Activated CD4-positive, alpha-beta T cell treated with anti-CD3 and anti-CD28 coated beads, Interleukin-2, amount 50 U/mL, for 1 hour (primary cell): ENCODE results near the gene TNKS1BP1.
"Not testable (repeated sequence)": the region's sequence is repeated elsewhere in the genome, so short reads cannot be mapped to it uniquely, and the experiment has no call there.

Experiments
- DNase-seq: peaks from one replicate; pipeline ENCODE4 v3.0.0-alpha.2; 2020

TNKS1BP1 gene

DNA sequence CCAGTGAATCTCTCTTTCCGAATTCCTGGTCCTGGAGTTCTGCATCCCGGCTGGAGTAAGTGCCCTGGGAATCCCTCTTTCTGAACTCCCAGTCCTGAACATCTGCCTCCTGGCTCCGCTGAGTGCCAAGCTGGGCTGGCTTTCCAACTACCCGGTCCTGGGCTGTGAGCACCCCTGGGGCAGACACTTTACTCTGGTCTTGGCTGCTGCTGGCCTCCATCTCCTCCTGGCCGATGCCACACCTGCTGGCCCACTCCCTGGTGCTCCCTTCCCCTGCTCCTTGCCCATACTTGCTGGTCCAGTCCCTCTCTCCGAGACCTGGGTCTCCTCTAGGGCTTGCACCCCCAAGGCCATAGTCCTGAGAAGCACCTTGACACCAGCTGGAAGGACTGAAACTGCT is 14.7 kb downstream of the TNKS1BP1 start:
- DNase-seq, result no peak

DNA sequence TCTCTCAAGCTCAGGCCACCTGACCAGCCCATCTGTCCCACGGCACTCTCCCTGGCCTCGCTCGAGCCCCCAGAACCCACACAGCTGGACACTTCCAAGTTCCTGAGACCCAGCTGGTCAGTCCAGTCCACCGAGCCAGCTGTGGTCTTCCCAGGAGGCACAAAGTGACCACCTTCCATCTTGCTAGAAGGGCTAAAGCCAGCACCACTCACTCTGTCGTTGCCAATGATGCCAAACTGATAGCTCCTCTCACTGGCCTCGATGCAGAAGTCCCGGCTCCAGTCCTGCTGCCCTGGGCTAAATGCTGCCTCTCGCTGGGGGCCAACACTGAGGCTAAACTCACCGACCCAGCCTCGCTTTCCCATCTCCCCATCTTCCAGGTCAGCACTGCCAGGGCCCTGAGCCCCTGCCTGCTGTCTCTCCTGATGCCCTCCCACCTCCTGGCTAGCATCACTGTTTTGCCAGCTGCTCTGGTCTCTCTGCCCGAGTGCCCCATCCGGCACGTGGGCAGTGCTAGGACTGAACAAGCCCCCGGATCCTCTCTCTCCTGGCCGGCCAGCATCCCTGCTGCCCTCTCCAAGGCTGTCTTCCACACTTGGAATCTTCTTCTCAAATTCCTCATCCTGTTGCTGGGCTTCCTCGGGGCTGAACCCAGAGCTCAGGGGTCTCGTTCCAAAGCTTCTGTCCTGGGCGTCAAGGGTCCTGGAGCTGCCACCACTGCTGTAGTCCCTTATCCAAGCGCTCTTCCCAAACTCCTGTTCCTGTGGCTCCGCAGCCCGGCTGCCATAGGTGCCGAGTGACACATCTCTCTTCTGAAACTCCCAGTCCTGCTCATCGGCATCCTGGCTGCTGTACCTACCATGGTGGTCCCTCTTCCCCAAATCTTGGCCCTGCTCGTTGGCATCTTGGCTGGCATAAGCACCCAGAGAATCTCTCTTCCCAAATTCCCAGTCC is 15.4 kb downstream of the TNKS1BP1 start:
- no peak for DNase-seq

DNA sequence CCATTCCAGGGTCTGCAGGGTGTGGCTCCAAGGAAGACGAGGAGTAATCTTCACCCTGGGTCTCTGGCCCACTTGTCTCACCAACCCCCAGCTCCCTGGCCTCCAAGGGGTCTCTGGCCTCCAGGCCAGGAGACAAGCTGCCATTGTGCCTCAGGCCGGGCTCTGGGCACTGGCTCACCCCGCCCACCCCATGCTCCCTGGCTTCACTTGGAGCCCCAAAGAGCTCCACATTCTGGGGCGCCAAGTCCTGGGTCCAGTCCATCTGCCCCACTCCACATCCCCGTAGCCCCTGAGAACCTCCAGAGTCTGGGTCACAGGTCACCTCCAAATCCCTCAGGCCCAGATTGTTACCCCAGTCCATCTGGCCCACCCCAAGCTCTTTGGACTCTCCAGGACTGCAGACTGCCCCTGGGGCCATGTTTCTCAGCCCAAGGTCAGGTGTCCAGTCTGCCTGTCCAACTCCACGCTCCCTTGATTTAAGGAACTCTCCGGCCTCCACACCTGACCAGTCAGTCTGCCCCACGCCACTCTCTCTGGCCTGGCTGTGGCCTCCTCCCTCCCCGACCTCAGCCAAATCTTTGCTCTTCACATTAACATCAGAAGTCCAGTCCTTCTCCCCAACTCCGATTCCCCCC is 16.2 kb downstream of the TNKS1BP1 start:
- DNase-seq, result no peak

DNA sequence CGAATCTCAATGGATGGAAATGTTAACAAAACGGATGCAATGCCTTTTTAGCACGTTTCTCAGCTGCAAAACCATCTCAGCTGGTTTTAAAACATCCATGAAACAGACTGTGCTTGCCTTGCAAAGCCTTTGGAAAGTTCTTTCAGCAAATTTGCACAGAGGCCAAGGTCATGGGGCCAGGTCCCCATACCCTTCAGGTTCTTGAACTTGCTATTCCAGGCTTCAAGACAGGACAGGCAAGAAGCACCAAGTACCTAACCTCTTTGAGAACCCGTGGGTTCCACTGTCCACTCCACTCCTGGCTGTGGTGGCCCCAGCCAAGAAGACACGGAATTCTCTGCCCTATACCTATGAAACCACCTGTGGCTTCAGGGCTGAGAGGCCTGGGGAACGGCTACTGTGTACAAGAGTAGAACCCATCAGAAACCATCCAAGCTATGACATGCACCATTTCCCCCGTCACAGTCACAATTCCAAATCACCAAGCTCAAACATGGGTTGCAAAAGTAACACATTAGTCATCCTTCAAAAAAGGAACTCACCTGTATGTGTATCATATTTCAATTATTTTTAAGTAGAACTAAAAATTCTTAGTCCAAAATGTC is 17.0 kb downstream of the TNKS1BP1 start:
- DNase-seq, result no peak

DNA sequence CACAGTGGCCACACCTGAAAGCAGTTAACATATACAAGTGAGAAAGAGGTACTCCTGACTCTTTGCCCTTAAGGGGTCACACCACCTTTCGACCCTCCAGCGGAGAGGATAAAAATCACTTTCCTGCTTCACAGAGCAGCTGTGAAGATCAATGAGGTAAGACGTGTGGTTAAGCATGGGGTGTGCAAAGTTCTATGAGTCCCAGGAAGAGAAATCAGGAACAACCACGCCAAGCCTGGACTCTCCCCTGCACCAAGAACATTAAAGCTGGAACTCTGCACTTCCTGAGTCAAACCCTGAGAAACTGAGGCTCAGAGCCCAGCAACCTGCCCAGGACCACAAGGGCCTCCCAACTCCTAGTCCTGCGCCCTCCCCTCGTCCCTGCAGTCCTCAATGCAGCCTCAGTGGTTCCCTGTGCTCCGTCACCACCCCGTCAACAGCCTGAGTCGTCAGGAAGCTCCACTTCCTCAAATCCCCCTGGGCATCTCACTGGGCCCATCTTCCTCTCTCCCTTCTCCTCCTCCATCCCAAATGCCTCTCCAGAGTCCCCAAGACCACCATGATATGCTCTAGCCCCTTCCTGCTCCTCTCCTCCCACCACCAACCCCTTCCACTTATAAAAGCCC is 17.7 kb downstream of the TNKS1BP1 start:
- no peak for DNase-seq

DNA sequence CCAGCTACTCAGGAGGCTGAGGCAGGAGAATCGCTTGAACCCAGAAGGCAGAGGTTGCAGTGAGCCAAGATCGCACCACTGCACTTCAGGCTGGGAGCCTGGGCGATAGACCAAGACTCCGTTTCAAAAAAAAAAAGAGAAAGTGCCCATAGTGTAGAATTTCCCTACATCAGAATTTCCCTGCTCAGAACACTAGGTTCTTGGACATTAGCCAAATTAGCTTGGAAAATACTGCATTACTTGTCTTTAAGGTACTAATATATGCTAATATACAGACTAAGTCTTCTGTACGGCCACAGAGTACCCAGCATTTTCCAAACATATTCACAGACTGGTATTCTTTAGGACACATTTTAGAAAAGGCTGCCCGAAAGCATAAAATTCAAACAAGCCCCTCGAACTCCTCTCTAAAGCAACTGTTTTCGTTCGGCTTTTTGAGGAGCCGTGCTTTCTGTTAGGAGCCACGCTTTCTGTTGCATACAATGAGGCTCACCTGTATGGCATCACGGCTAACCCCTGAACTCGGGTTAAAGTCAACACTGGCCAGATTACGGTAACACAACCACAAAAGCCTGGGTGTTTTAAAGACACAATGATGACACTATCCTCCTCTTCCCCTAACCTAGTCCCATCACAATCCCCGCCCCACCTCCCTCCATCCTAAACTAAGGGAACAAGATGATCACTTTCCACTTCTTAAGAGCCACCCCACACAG is 18.4 kb downstream of the TNKS1BP1 start:
- no peak for DNase-seq

DNA sequence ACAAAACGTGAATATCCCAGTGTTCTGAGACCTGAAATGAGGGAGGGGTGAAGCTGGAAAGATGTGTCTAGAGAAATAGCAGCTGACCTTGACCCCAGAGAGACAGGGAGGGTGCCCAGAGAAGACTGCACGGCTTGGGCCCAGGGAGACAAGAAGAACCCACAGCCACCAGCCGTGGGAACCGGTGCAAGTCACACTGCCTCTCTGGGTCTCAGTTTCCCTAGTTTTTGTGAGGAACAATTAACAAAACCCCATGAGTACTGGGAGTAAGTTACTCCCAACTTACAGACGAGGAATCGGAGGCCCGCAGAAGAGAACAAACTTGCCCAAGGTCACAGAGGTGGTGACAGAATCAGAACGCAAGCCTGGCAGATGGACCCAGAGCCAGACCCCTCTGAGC is 19.2 kb downstream of the TNKS1BP1 start:
- no peak for DNase-seq

DNA sequence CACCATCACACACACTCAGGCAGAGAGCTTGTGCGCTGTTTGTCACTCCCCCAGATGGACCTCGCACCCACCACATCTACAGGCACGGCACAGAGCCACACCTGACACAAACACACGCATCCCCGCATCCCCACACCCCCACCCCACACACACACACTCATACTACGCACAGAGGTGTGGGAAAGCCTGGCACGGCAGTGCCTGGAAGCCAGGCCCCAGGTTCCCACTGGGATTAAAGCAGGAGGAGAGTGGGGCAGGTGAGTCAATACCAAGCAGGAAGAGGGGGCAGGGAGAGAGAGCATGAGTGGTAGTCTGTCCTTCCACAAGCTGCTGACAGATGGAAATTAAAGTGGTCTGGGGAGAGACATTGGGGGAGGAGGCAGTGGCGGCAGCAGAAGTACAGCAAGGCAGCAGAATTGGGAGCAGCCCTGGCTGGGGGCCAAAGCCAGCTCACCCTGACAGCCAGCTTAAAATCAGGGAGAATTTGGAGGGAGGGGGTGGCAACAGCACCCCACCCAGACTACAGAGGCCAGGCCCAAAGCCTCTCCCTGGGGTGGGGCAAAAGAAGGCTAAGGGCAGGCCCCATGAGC is 20.7 kb downstream of the TNKS1BP1 start:
- no peak for DNase-seq

DNA sequence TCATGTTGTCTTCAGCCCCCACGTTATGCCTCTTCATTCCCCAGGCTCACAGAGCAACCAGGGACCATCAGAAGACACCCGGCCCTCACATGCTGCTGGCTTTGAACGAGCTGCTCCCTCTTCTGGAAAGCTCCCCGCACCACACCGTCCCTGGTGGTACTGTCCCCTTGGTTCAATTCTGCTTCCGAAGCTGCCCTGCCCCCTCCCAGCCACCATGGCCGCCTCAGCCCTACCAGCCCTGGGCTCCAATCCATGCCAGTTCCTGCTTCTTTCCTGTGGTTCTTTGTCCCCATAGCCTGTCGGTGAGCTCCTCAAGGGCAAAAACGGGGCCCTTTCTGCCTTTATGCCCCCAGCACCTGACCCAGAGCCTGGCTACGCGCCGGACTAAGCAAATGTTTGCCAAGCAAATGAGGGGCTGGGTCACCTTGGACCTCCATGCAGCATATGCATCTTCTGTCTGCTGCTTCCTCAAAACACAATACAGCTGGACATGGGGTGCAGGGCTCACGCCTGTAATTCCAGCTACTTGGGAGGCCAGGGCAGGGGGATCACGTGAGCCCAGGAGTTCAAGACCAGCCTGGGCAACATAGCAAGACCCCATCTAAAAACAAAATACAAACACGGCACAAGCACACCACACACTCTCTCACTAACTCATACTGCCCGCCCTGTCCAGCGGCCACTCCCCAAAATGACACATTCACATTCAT is 21.3 kb downstream of the TNKS1BP1 start:
- no peak for DNase-seq

DNA sequence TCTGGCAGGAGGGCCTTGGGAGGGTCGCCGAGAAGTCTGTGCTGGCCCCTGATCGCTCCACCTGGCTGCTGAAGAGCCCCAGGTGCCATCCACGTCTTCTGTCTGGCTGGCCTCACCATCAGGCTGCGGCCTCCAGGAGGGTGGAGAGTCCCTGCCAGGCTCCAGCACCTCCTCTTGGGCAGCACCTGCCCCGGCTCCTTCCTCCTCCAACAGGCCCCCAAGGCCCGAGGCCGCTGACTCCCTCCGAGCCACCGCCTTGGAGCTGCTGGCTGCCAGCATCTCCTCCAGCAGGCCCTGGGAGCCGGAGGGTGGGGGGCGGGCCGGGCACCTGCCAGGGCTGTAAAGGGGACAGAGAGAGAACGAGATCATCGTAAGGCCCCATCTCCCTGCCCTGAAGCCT is 22.3 kb downstream of the TNKS1BP1 start:
- DNase-seq, result no peak

DNA sequence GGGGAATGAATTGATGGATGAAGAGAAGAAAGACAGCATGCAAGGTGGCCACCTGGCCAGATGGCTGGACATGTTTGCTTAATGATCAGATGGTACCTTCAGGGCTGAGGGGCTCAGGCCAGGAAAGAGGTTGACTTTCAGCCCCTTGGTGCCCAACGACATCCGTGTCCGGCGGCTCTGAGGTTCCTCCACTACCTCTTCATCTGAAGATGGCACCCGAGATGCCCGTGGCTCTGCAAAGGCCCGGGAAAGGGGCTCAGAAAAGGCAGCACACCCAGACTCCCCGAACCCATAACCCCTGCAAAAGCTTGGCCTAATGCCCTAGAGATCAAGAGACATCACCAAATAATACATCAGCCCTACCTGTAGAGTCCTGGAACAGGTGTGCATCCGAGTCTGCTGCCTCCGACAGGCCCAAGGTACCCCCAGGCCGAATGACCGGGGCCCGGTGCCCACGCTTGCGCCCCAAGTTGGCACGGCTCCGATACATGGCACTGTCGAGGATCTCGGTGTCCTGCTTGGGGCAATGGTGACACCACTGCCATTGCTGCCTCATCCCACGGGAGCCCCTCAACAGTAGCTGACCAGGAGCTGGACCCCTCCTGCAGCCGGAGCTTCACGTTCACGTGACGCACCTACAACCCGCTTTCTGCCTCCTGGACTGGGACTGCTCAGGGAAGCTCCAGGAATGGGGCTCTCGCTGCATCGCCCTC is 22.9 kb downstream of the TNKS1BP1 start:
- DNase-seq, result no peak

DNA sequence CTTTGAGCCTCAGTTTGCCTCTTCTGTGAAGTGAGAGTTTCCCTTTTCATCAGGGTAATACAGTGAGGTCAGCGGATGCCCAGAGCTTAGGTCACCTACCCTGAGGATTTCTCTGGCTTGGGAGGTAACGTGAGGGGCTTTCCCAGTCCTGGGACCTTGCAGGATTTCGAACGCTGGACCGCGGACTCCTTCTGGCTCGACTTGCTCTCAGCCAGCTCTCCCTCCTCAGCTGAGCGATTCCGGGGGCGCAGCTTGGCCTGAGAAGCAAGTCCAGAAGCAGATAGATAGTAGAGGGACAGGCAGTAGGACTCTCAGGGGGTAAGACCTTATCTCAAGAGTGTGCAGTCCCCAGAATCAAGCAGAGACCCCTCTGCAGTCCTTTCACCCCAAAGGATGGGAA is 24.0 kb downstream of the TNKS1BP1 start:
- no peak for DNase-seq

DNA sequence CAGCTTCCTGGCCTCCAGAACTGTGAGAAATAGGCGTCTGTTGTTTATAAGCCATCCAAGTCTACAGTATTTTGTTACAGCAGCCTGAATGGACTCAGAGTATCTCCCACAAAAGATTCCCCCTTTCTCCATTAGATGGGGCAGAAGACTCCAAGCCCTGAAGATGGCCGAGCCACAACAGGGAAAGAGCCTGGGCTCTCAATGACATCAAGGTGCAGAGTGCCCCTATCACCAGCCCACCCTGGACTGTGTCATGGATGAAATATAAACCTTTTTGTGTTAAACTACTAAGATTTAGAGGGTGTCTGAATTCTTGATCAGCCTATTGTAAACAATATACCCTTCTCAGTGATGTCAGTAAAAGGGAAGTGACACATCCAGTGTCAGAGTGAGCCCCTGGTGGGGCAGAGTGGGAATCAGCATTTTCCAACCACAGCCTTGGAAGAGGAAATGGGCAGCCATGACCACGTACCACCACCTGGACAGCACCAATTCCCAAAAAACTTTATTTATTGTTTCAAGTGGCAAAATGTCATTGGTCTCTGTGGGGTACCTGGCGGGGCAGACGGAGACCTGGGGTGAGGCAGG is 25.5 kb downstream of the TNKS1BP1 start:
- DNase-seq, result no peak

DNA sequence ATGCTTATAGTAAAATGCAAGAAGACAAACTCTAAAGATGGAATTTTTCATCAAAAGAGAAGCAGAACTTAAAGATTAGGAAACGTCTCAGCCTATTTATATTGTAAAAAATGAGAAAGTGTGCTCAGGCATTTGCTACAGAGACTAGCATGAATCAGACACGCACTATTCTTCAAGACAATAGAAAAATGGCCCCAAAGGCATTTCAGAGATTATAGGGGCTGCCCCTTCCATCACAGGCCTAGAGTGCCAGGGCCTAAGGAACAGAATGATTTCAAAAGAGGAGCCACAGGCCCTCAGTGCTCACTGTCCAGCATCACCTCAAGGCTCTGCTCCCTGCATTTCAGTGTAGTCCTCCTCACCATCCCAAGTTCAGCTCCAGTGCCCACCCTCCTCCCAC is 27.5 kb downstream of the TNKS1BP1 start:
- DNase-seq, result no peak

DNA sequence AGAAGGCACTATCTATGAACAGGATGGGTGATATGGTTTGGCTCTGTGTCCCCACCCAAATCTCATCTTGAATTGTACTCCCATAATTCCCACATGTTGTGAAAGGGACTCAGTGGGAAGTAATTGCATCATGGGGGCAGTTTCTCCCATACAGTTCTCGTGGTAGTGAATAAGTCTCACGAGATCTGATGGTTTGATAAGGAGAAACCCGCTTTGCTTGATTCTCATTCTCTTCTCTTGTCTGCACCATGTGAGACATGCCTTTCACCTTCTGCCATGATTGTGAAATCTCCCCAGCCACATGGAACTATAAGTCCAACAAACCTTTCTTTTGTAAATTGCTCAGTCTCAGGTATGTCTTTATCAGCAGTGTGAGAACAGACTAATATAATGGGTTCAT is 28.5 kb downstream of the TNKS1BP1 start:
- DNase-seq, result not testable (repeated sequence)

DNA sequence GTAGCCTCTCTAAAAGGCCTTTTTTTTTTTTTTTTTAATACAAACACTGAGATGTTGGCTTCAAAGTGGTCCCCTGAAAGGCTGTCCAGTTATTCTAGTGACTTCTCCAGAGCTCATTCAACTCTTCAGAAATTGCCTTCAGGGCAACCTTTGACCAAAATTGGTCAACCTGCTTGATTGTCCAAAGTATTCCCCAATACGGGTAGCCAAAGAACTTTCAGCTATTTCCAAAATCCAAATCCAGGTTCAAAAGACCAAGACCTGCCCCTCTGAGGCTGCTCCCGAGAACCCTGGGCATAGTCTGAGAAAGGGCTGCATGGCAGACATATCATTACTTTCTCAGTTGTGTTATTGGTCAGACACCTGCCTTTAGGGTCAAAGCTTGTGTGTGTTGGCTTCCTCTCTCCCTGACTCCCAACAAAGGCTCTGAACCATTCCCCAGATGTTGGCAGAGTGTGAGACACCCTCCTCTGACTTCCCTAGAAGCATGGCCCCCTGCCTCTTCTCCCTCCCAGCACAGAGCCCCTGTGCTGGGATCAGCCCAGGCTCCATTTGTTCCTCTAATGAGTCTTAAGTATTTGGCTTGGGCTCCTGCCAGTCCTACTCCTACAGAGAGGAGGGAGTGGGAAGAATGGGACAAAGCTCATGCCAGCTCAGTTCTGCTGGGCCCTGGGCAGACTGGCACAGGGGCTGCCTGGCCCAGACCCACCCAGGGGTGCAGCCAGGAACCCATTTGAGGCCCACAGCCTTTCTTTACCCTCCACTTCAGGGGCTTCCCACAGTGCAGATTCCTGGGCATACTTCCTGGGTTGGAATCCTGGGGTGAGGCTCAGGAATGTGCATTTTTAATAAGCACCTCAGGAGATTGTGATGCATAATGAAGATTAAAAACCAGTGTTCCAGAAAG is 30.3 kb downstream of the TNKS1BP1 start:
- DNase-seq, result no peak

DNA sequence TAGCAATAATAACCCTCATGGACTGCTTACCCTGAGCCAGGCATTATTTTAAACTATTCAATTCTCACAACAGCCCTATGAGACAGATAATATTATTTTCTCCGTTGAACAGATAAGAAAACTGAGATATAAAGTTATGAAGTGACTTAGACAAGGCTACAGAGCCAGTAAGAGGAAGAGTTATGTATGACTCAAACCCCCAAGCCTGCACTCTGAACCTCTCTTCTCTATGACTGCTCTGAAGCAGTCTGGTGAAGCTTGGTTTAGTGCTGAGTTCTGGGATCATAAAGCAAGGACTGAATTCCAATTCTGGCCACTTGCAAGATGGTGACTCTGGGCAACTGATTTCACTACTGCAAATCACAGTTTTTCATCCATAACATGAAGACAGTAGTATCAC is 34.5 kb downstream of the TNKS1BP1 start:
- DNase-seq, result no peak

DNA sequence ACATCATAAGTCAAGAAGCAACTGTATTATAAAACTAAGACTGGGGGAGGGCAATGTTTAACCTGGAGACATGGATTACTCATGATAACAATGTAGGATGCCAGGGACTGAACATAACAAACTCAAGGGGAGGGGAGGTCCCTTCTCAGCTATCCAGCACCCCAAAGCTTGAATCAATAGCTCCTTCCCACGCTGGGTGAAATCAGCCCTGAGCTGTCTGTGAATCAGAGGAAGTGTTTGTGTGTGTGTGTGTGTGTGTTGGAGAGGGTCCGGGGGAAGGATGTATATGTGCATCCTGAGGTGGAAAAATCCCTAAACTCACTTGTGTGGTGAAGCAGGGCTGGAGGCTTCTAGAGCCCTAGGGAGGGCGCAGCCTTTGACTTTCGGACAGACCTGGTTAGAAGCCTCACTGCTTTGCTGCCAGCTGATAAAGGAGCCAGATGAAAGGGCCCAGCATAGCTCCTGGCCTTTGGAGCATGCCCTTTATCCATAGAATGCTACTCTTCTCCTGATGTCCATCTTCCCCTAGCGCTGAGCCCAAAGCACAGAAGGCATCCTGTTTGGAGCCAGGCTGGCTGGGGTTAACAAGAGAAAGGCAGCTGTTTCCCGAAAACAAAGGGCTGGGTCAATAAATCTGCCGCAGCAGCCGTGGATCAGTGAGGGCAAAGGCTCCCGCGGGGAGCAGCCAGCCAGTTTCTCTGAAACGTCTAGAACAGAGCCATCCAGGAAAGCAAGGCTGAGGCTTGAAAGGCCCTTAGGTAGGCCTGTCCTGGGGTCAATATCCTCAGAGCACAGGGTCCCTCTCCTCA is 35.8 kb downstream of the TNKS1BP1 start:
- no peak for DNase-seq

DNA sequence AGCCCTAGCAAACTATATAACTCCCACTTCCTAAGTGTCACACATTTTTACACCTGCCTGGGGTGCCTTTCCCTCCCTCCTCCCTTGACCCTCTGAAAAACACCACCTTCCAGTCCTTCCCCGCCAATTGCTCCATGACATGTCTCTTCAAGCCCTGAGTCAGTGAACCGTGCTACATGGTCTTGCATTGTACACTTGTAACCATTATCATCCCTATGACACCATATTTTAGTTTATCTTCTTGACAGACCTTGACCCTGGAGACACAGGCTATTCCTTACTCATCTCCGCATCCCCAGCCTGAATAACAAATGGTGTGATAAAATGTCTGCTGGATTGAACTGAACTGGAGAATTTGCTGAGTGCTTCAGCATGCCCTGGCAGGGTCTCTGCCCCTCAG is 36.9 kb downstream of the TNKS1BP1 start:
- no peak for DNase-seq
